ENCODE measurements around the gene CNOT10. TPM values are rescaled to one million over a fixed set of nuclear protein-coding genes. Genes with fewer than 3 reads are reported as not detected.
"Not testable (repeated sequence)": the region's sequence is repeated elsewhere in the genome, so short reads cannot be mapped to it uniquely, and the experiment has no call there.

The CNOT10 gene
- total RNA-seq, 1 donor from 2014 or later, result 35.7 TPM

GRCh38 chr3:32780735-32781210, 95.8 kb downstream of the CNOT10 start:
- ATAC-seq, result peak; percentile 78 to 81
- H3K27me3 ChIP-seq (ENCODE audit: low read depth), result no peaks in the 10 kb centered on the region
- no peaks in the 10 kb centered on the region for H3K9me3 ChIP-seq
- peaks cover 7% of the 10 kb centered on the region for H3K4me1 ChIP-seq
- peak overlapping the region; percentile 69 for H3K4me3 ChIP-seq
- DNase-seq, result peak; percentile 78
- TF ChIP-seq, protein P1, sequence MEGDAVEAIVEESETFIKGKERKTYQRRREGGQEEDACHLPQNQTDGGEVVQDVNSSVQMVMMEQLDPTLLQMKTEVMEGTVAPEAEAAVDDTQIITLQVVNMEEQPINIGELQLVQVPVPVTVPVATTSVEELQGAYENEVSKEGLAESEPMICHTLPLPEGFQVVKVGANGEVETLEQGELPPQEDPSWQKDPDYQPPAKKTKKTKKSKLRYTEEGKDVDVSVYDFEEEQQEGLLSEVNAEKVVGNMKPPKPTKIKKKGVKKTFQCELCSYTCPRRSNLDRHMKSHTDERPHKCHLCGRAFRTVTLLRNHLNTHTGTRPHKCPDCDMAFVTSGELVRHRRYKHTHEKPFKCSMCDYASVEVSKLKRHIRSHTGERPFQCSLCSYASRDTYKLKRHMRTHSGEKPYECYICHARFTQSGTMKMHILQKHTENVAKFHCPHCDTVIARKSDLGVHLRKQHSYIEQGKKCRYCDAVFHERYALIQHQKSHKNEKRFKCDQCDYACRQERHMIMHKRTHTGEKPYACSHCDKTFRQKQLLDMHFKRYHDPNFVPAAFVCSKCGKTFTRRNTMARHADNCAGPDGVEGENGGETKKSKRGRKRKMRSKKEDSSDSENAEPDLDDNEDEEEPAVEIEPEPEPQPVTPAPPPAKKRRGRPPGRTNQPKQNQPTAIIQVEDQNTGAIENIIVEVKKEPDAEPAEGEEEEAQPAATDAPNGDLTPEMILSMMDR (IDR thresholded peaks at IDR 0.05), result no peak
- peak overlapping the region; percentile 69 for H3K27ac ChIP-seq
- intact Hi-C loops (cut with DNase I), result no loop called here
- H3K36me3 ChIP-seq, result peaks cover 2% of the 10 kb centered on the region

DNA sequence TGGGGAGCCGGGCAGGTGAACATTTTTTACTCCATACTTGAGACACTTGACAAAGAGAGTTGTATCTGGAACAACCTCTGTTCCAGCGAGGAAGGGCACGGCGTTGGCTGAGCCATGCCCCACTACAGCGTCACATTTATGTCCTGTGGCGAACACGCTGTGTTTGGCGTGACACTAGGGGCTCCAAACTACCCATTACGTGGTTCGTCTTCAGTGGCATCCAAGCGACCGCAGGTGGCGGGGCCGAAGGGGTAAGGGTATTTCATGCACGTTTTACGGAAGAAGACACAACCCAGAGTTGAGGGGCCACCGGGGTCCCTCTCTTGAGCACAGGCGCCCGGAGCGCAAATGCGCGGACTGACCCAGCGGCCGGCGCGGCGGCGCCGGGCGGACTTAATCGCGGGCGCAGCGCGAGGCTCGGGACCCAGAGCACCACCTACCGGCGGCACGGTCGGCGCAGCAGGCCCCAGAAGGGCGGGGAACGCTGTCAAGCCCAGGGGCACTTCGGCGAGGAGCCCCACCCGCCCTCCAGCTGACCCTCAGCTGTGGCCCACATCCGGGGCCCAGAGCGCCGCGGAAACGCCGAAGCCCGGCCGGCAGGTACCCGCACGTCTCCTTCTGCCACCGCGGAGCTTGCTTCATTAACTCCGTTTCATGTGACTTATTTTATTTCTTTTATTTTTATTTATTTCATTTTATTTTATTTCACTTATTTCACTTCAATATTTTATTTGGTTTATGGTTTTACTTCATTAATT, 96.4 kb downstream of the CNOT10 start:
- TF ChIP-seq, protein P1 (IDR thresholded peaks at IDR 0.05), result peak; percentile 88
- peak; percentile 97 to 98 for ATAC-seq
- Histone ChIP-seq H3K27ac (peak overlapping the region; percentile 69), H3K4me3 (peak overlapping the region; percentile 69), H3K9me3 (no peaks in the 10 kb centered on the region), H3K36me3 (no peaks in the 10 kb centered on the region), H3K4me1 (peaks cover 7% of the 10 kb centered on the region), H3K27me3 (ENCODE audit: low read depth) (no peaks in the 10 kb centered on the region)
- intact Hi-C loops (cut with DNase I), result no loop called here
- DNase-seq, result peak; percentile 91

- H3K27ac ChIP-seq; DNase-seq; intact Hi-C loops (cut with DNase I); H3K4me1 ChIP-seq; H3K9me3 ChIP-seq; H3K27me3 ChIP-seq (ENCODE audit: low read depth); H3K36me3 ChIP-seq; ATAC-seq: not testable (repeated sequence)
- peak overlapping the region; percentile 69 for H3K4me3 ChIP-seq
Observed at GRCh38 chr3:32781969-32782270, 96.9 kb downstream of the CNOT10 start.

- no peak for ATAC-seq
- Histone ChIP-seq H3K4me3 (no peak overlapping the region), H3K27ac (no peak overlapping the region), H3K9me3 (no peaks in the 10 kb centered on the region), H3K4me1 (peaks cover 7% of the 10 kb centered on the region), H3K27me3 (ENCODE audit: low read depth) (no peaks in the 10 kb centered on the region), H3K36me3 (no peaks in the 10 kb centered on the region)
- intact Hi-C loops (cut with DNase I), result no loop called here
- TF ChIP-seq, protein P1 (IDR thresholded peaks at IDR 0.05), result no peak
- DNase-seq, result no peak
Observed at GRCh38 chr3:32782407-32782806, 97.4 kb downstream of the CNOT10 start.

- H3K4me3 ChIP-seq, result no peak overlapping the region
- intact Hi-C loops (cut with DNase I), result no loop called here
- H3K27ac ChIP-seq, result no peak overlapping the region
Observed at GRCh38 chr3:32791833-32792232, 106.8 kb downstream of the CNOT10 start.

More at GRCh38 chr3:32791833-32792232, 106.8 kb downstream of the CNOT10 start:
- Histone ChIP-seq H3K4me1 (no peaks in the 10 kb centered on the region), H3K27me3 (ENCODE audit: low read depth) (no peaks in the 10 kb centered on the region), H3K9me3 (no peaks in the 10 kb centered on the region), H3K36me3 (no peaks in the 10 kb centered on the region)
- TF ChIP-seq, protein P1 (IDR thresholded peaks at IDR 0.05), result no peak
- ATAC-seq, result no peak
- no peak for DNase-seq
